ENCODE measurements around the gene MUC22. TPM values are rescaled to one million over a fixed set of nuclear protein-coding genes. Genes with fewer than 3 reads are reported as not detected.

The MUC22 gene
- total RNA-seq, 1 donor from 2014 or later: not detected

DNA sequence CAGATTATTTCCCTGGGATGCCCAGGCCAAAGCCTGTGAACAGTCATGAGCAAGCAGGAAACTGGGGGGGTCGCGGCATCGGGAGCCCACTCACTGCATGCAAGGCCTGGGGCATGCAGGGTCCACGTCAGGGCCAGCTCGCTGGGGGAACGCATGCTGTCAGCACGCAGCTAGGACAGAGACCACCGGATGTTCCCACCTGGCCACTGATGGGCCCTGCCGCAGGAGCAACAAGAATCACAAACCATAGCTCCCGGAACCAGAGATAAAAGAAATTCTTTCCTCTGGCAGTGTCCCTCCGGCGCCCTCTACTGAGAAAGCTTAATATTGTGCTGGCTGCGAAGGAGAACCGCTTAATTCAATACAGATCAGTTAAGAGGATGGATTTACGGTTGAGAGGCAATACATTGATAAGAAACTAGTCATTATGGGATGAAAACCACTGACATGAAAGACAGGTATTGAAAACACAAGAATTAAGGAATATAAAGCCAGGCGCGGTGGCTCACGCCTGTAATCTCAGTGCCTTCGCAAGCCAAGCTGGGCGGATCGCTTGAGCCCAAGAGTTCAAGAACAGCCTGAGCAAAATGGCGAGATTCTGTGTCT lies 69.5 kb downstream of the MUC22 start:
- DNase-seq: peak; percentile 56

GRCh38 chr6:31081872-31082271 lies 71.6 kb downstream of the MUC22 start:
- DNase-seq: no peak

- no peak for DNase-seq
Observed at GRCh38 chr6:31083742-31084354, 73.6 kb downstream of the MUC22 start.

Small RNA genes lying within 50 kb of the gene (small RNA-seq; reads per million reads assigned to genes)
- gene RNU6-1133P (ENCODE audit: low replicate concordance): not detected

Other genes with a start within 250 kb of the MUC22 start
- gene DDR1, start 126.0 kb upstream of the MUC22 start, total RNA-seq: 59.3 TPM
- 14.3 TPM for gene GTF2H4, start 102.3 kb upstream of the MUC22 start, total RNA-seq
- 11.8 TPM for gene VARS2, start 96.2 kb upstream of the MUC22 start, total RNA-seq
- not detected for gene SFTA2, start 78.3 kb upstream of the MUC22 start, total RNA-seq
- gene MUCL3, start 69.5 kb upstream of the MUC22 start, total RNA-seq: not detected
- not detected for gene MUC21, start 26.8 kb upstream of the MUC22 start, total RNA-seq
- gene C6orf15, start 102.1 kb downstream of the MUC22 start, total RNA-seq: 4.7 TPM
- 5.9 TPM for gene PSORS1C1, start 104.3 kb downstream of the MUC22 start, total RNA-seq
- gene CDSN, start 110.0 kb downstream of the MUC22 start, total RNA-seq: 37.1 TPM
- gene PSORS1C2, start 128.6 kb downstream of the MUC22 start, total RNA-seq: 2.9 TPM
- gene CCHCR1, start 147.3 kb downstream of the MUC22 start, total RNA-seq: 18.1 TPM
- gene TCF19, start 148.1 kb downstream of the MUC22 start, total RNA-seq: 10.0 TPM
- 0.69 TPM for gene POU5F1, start 160.2 kb downstream of the MUC22 start, total RNA-seq

Measured in skin of body (tissue), 3 donors.